ENCODE data around the gene METTL27. TPM values are rescaled to one million over a fixed set of nuclear protein-coding genes. Genes with fewer than 3 reads are reported as not detected.
A peak's percentile ranks its signal among the peaks of the same experiment; 100 is the strongest.
"Not testable (repeated sequence)": the region's sequence is repeated elsewhere in the genome, so short reads cannot be mapped to it uniquely, and the experiment has no call there.

The METTL27 gene, protein sequence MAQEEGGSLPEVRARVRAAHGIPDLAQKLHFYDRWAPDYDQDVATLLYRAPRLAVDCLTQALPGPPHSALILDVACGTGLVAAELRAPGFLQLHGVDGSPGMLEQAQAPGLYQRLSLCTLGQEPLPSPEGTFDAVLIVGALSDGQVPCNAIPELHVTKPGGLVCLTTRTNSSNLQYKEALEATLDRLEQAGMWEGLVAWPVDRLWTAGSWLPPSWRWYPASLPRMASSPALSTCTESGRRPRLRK
- 0.30 and 0.55 TPM in 2 replicates for total RNA-seq (2014; rRNA removed; shearing (Covaris generic))

DNA sequence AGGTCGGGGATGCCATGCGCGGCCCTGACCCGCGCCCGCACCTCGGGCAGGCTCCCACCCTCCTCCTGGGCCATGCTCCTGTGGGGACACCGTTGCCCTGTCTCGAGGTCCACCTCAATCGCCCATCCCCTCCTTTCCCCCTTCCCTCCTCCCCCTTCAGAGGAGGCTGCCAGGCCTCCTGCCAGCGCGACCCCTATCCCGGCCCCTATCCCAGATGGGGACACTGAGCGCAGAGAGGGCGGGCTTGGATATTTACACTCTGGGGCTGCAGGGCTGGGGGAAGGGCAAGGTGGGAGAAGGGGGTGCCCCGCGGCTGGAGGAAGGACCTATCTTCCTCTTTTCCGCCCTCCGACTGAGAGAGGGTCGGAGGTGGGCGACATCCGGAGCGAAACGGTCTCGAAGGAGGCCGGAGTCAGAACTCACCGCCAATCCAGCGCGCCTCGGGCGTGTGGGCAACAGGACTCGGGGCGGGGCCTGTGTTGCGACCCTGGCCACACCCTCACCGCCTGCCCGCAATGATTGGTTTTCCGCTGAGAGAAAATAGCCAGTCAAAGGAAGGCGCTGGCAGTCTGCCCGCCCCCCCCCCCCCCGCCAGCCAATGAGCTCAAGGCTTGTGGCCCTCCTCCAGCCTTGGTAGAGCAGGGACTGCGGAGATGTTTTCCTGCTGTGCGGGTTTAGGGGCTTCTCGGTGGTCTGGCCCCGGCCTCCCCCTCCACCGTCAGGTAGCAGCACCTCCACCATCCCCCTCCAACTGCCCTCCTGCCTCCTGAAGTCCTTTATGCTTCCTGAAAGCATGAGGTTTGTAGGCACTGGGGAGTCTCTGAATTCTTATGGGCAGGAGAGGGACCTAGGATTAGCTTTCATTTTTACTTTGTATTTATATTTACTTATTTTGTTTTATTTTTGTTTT lies at the start of gene METTL27:
METTL27 (minus strand) TSS at position 450 of the 910 bp plus-strand sequence; CDS start at position 74, 376 bp downstream.
- peak; percentile 92 to 95 for DNase-seq

DNA sequence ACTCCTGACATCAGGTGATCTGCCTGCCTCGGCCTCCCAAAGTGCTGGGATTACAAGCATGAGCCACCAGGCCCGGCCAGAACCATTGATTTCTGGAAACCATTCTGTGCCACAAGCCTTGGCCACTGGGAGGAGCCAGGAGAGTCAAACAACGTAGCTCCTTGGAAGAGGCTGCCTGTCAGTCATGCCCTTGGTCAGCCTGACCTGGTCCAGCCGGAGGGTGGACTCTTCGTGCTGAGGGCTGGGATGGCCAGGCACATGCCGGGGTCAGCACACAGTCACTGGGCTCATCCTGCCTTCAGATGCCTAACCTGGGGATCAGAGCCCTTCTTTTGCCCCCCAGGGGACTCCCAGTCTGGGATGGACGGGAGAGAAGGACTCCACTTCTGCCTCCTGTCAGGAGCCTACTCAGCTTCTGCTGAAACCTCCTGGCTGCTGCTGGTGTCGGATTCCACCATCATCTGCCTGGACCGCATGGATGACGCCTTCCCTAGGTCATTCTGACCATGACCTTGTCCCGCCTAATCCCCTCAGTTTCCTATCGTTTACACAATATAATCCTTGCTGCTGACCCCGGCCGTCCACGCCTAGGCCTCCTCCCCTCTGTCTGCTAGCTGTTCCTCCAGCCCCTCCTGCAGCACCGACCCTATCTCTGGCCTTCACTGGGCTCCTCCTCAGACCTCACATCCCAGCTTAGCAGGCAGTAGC lies 49.0 kb upstream of the METTL27 start:
- Histone ChIP-seq H3K36me3 (no peaks in the 10 kb centered on the region), H3K27ac (no peak overlapping the region), H3K4me3 (no peak overlapping the region), H3K9me3 (replicated peaks) (peaks cover 8% of the 10 kb centered on the region), H3K4me1 (peaks cover 32% of the 10 kb centered on the region), H3K27me3 (peaks cover 7% of the 10 kb centered on the region; the same call in 1 of the 2 replicates)
- DNase-seq = peak in 1 of 2 experiments; percentile 27

More for the DNA sequence above, at the start of gene METTL27:
- Histone ChIP-seq H3K4me3 (peak within 1 kb of the TSS; percentile 59), H3K36me3 (no peaks in the 10 kb centered on the region), H3K27ac (no peak within 1 kb of the TSS; the same call in 1 of the 2 replicates), H3K27me3 (no peaks in the 10 kb centered on the region), H3K4me1 (no peaks in the 10 kb centered on the region; the same call in 1 of the 2 replicates), H3K9me3 (replicated peaks) (no peaks in the 10 kb centered on the region)

GRCh38 chr7:73890555-73891147 lies 48.3 kb upstream of the METTL27 start:
- H3K27ac ChIP-seq = no peak overlapping the region
- H3K9me3 ChIP-seq (replicated peaks) = peaks cover 1% of the 10 kb centered on the region
- peaks cover 14% of the 10 kb centered on the region; the same call in 1 of the 2 replicates for H3K27me3 ChIP-seq
- DNase-seq = no peak
- H3K36me3 ChIP-seq = no peaks in the 10 kb centered on the region
- peaks cover 36% of the 10 kb centered on the region for H3K4me1 ChIP-seq
- no peak overlapping the region for H3K4me3 ChIP-seq

- H3K4me3 ChIP-seq = no peak overlapping the region
- DNase-seq = peak in 1 of 2 experiments; percentile 32
- H3K9me3 ChIP-seq (replicated peaks) = no peaks in the 10 kb centered on the region
- no peak overlapping the region for H3K27ac ChIP-seq
- peaks cover 31% of the 10 kb centered on the region for H3K4me1 ChIP-seq
- no peaks in the 10 kb centered on the region for H3K36me3 ChIP-seq
- H3K27me3 ChIP-seq = peaks cover 26% of the 10 kb centered on the region
Observed at GRCh38 chr7:73888959-73889358, 46.6 kb upstream of the METTL27 start.

- no peak for DNase-seq
- H3K4me1 ChIP-seq = peaks cover 20% of the 10 kb centered on the region; the same call in 1 of the 2 replicates
- H3K9me3 ChIP-seq (replicated peaks) = no peaks in the 10 kb centered on the region
- H3K27ac ChIP-seq = no peak overlapping the region
- no peaks in the 10 kb centered on the region for H3K36me3 ChIP-seq
- H3K4me3 ChIP-seq = no peak overlapping the region
- peaks cover 27% of the 10 kb centered on the region for H3K27me3 ChIP-seq
Observed at GRCh38 chr7:73887762-73888161, 45.4 kb upstream of the METTL27 start.

- Histone ChIP-seq H3K4me3 (no peak overlapping the region), H3K27ac (no peak overlapping the region), H3K27me3 (peaks cover 39% of the 10 kb centered on the region), H3K9me3 (replicated peaks) (no peaks in the 10 kb centered on the region), H3K36me3 (no peaks in the 10 kb centered on the region), H3K4me1 (peaks cover 14% of the 10 kb centered on the region; the same call in 1 of the 2 replicates)
- DNase-seq = peak in 1 of 2 experiments; percentile 45
Observed at GRCh38 chr7:73885975-73886798, 43.9 kb upstream of the METTL27 start.

GRCh38 chr7:73885433-73885974 lies 43.2 kb upstream of the METTL27 start:
- Histone ChIP-seq H3K27ac (no peak overlapping the region), H3K4me3 (no peak overlapping the region), H3K9me3 (replicated peaks) (no peaks in the 10 kb centered on the region), H3K27me3 (peaks cover 45% of the 10 kb centered on the region), H3K4me1 (peaks cover 12% of the 10 kb centered on the region; the same call in 1 of the 2 replicates), H3K36me3 (no peaks in the 10 kb centered on the region)
- no peak for DNase-seq

- H3K4me1 ChIP-seq; H3K4me3 ChIP-seq; DNase-seq; H3K27ac ChIP-seq; H3K36me3 ChIP-seq; H3K9me3 ChIP-seq (replicated peaks): not testable (repeated sequence)
- peaks cover 46% of the 10 kb centered on the region for H3K27me3 ChIP-seq
Observed at GRCh38 chr7:73884867-73885422, 42.6 kb upstream of the METTL27 start.

- no peak for DNase-seq
- peaks cover 46% of the 10 kb centered on the region for H3K27me3 ChIP-seq
- H3K9me3 ChIP-seq (replicated peaks) = no peaks in the 10 kb centered on the region
- H3K36me3 ChIP-seq = no peaks in the 10 kb centered on the region
- H3K4me1 ChIP-seq = peaks cover 5% of the 10 kb centered on the region; the same call in 1 of the 2 replicates
- H3K4me3 ChIP-seq = no peak overlapping the region
- no peak overlapping the region for H3K27ac ChIP-seq
Observed at GRCh38 chr7:73882047-73882402, 39.7 kb upstream of the METTL27 start.

GRCh38 chr7:73881352-73882046 lies 39.2 kb upstream of the METTL27 start:
- no peaks in the 10 kb centered on the region for H3K36me3 ChIP-seq
- peaks cover 5% of the 10 kb centered on the region; the same call in 1 of the 2 replicates for H3K4me1 ChIP-seq
- H3K27ac ChIP-seq = no peak overlapping the region
- no peak for DNase-seq
- no peaks in the 10 kb centered on the region for H3K9me3 ChIP-seq (replicated peaks)
- no peak overlapping the region for H3K4me3 ChIP-seq
- H3K27me3 ChIP-seq = peaks cover 41% of the 10 kb centered on the region

GRCh38 chr7:73880755-73881328 lies 38.5 kb upstream of the METTL27 start:
- Histone ChIP-seq H3K27ac (no peak overlapping the region), H3K4me3 (no peak overlapping the region), H3K27me3 (peaks cover 34% of the 10 kb centered on the region), H3K36me3 (no peaks in the 10 kb centered on the region), H3K4me1 (no peaks in the 10 kb centered on the region; the same call in 1 of the 2 replicates), H3K9me3 (replicated peaks) (no peaks in the 10 kb centered on the region)
- DNase-seq = no peak

DNA sequence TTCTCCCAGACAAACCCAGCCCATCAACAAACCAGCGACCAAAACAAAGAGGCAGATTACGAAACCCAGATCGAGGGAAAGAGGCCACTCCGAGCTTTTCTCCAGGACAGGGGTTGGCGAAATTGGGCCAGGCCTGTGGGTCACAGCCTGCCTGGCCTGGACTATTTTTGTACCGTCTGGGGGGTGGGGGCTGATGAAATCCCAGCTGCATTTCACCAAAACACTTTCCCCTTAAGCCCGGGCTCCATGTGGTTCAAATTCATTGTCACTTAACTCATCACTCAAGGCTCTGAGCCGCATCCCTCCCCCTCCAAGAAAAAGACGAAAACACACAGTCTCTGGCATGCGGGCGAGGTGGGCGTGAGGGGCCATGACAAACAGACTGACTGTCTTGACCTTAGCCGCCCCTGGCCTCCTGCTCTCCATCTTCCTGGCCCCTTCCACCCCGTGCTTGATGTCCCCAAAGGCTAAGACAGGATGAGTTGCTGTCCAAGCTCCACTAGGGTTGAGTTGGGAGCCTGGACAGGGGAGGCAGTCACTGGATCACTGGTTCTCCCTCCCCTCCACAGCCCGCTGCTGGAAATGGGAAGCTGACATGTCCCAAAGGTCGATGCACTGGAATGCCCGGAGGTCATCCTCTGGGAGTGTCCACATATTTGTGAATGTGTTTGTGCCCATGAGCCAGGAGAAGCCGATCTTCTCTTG lies 37.8 kb upstream of the METTL27 start:
- no peak for DNase-seq
- H3K27me3 ChIP-seq = peaks cover 28% of the 10 kb centered on the region
- no peak overlapping the region for H3K27ac ChIP-seq
- no peaks in the 10 kb centered on the region for H3K9me3 ChIP-seq (replicated peaks)
- no peaks in the 10 kb centered on the region for H3K36me3 ChIP-seq
- no peak overlapping the region for H3K4me3 ChIP-seq
- no peaks in the 10 kb centered on the region for H3K4me1 ChIP-seq

All from SJCRH30 (cell line).